ENCODE results near the gene MEX3D.

Gene MEX3D

GRCh38 chr19:1606138-1606651, 38.1 kb upstream of the MEX3D start:
- ATAC-seq (ENCODE audit: low read depth), result no peak
- Histone ChIP-seq H3K27ac (ENCODE audit: poor library complexity, severe bottlenecking) (peak overlapping the region; percentile 65), H3K27me3 (ENCODE audit: insufficient read depth, poor library complexity, severe bottlenecking) (no peaks in the 10 kb centered on the region), H3K36me3 (ENCODE audit: low read depth) (peaks cover 18% of the 10 kb centered on the region), H3K9me3 (ENCODE audit: severe bottlenecking) (no peaks in the 10 kb centered on the region), H3K4me3 (ENCODE audit: severe bottlenecking) (peak overlapping the region; percentile 94), H3K4me1 (ENCODE audit: insufficient read depth, poor library complexity, severe bottlenecking) (no peaks in the 10 kb centered on the region)
- TF ChIP-seq, protein P1, sequence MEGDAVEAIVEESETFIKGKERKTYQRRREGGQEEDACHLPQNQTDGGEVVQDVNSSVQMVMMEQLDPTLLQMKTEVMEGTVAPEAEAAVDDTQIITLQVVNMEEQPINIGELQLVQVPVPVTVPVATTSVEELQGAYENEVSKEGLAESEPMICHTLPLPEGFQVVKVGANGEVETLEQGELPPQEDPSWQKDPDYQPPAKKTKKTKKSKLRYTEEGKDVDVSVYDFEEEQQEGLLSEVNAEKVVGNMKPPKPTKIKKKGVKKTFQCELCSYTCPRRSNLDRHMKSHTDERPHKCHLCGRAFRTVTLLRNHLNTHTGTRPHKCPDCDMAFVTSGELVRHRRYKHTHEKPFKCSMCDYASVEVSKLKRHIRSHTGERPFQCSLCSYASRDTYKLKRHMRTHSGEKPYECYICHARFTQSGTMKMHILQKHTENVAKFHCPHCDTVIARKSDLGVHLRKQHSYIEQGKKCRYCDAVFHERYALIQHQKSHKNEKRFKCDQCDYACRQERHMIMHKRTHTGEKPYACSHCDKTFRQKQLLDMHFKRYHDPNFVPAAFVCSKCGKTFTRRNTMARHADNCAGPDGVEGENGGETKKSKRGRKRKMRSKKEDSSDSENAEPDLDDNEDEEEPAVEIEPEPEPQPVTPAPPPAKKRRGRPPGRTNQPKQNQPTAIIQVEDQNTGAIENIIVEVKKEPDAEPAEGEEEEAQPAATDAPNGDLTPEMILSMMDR (IDR thresholded peaks at IDR 0.05; ENCODE audit: poor library complexity, severe bottlenecking), result peak; percentile 30
- no peak for DNase-seq (ENCODE audit: low spot score)

GRCh38 chr19:1605236-1606137, 37.4 kb upstream of the MEX3D start, which contains the start of gene UQCR11:
TSS of gene UQCR11 (minus strand) at chr19:1605462. CDS start at chr19:1605409, 53 bp downstream.
- H3K4me1 ChIP-seq (ENCODE audit: insufficient read depth, poor library complexity, severe bottlenecking), result no peaks in the 10 kb centered on the region
- DNase-seq (ENCODE audit: low spot score), result peak; percentile 94

GRCh38 chr19:1602091-1602707, 34.1 kb upstream of the MEX3D start:
- Histone ChIP-seq H3K27ac (ENCODE audit: poor library complexity, severe bottlenecking) (no peak overlapping the region), H3K4me1 (ENCODE audit: insufficient read depth, poor library complexity, severe bottlenecking) (no peaks in the 10 kb centered on the region), H3K27me3 (ENCODE audit: insufficient read depth, poor library complexity, severe bottlenecking) (no peaks in the 10 kb centered on the region), H3K36me3 (ENCODE audit: low read depth) (peaks cover 38% of the 10 kb centered on the region), H3K4me3 (ENCODE audit: severe bottlenecking) (no peak overlapping the region), H3K9me3 (ENCODE audit: severe bottlenecking) (no peaks in the 10 kb centered on the region)
- ATAC-seq (ENCODE audit: low read depth) (no peak), DNase-seq (ENCODE audit: low spot score) (no peak)
- TF ChIP-seq, protein P1 (IDR thresholded peaks at IDR 0.05; ENCODE audit: poor library complexity, severe bottlenecking), result no peak

More at GRCh38 chr19:1605236-1606137, 37.4 kb upstream of the MEX3D start, which contains the start of gene UQCR11:
- ATAC-seq (ENCODE audit: low read depth), result peak; percentile 86
- TF ChIP-seq, protein P1 (IDR thresholded peaks at IDR 0.05; ENCODE audit: poor library complexity, severe bottlenecking), result peak; percentile 53
- H3K36me3 ChIP-seq (ENCODE audit: low read depth), result peaks cover 25% of the 10 kb centered on the region
- H3K4me3 ChIP-seq (ENCODE audit: severe bottlenecking), result peak within 1 kb of the TSS; percentile 94
- no peaks in the 10 kb centered on the region for H3K9me3 ChIP-seq (ENCODE audit: severe bottlenecking)
- H3K27ac ChIP-seq (ENCODE audit: poor library complexity, severe bottlenecking), result peak within 1 kb of the TSS; percentile 65
- no peaks in the 10 kb centered on the region for H3K27me3 ChIP-seq (ENCODE audit: insufficient read depth, poor library complexity, severe bottlenecking)

DNA sequence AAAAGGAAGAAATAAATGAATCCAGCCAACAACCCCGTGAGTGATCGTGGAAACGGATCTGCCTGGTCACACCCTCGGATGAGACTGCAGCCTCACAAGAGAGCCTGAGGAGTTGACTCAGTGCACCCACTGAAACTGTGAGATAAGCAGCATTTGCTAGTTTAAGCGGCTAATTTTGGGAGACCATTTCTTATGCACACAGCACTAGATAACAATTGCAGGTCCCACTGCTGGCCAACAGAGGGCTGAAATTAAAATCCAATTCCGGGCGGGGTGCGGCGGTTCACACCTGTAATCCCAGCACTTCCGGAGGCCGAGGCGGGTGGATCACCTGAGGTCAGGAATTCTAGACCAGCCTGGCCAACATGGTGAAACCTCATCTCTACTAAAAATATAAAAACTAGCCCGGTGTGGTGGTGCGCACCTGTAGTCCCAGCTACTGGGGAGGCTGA, 33.5 kb upstream of the MEX3D start:
- no peak for DNase-seq (ENCODE audit: low spot score)
- no peaks in the 10 kb centered on the region for H3K4me1 ChIP-seq (ENCODE audit: insufficient read depth, poor library complexity, severe bottlenecking)
- no peak for ATAC-seq (ENCODE audit: low read depth)

More for the DNA sequence above, 33.5 kb upstream of the MEX3D start:
- Histone ChIP-seq H3K9me3 (ENCODE audit: severe bottlenecking) (no peaks in the 10 kb centered on the region), H3K4me3 (ENCODE audit: severe bottlenecking) (no peak overlapping the region), H3K36me3 (ENCODE audit: low read depth) (peaks cover 44% of the 10 kb centered on the region), H3K27ac (ENCODE audit: poor library complexity, severe bottlenecking) (no peak overlapping the region), H3K27me3 (ENCODE audit: insufficient read depth, poor library complexity, severe bottlenecking) (no peaks in the 10 kb centered on the region)
- TF ChIP-seq, protein P1 (IDR thresholded peaks at IDR 0.05; ENCODE audit: poor library complexity, severe bottlenecking), result no peak
